Brain pericyte (primary cell): ENCODE results near the gene COL11A1.

Experiments used
- DNase-seq: peaks from one replicate; pipeline ENCODE4 v3.0.0-alpha.2; 2012; ENCODE audit warnings: low read depth, low spot score

COL11A1 gene

GRCh38 chr1:102901996-102902395 lies 206.3 kb downstream of the COL11A1 start:
- no peak for DNase-seq

- no peak for DNase-seq
These were observed 208.4 kb downstream of the COL11A1 start for GRCh38 chr1:102899935-102900334.

- no peak for DNase-seq
These were observed 210.8 kb downstream of the COL11A1 start for GRCh38 chr1:102897557-102897956.

- DNase-seq, result no peak
These were observed 211.6 kb downstream of the COL11A1 start for GRCh38 chr1:102896771-102897170.

GRCh38 chr1:102896286-102896685 lies 212.0 kb downstream of the COL11A1 start:
- no peak for DNase-seq

- no peak for DNase-seq
These were observed 216.3 kb downstream of the COL11A1 start for GRCh38 chr1:102891868-102892625.

- no peak for DNase-seq
These were observed 221.7 kb downstream of the COL11A1 start for GRCh38 chr1:102886638-102887037.

GRCh38 chr1:102884238-102884637 lies 224.1 kb downstream of the COL11A1 start:
- DNase-seq, result no peak

- no peak for DNase-seq
These were observed 228.8 kb downstream of the COL11A1 start for GRCh38 chr1:102879439-102879993.

GRCh38 chr1:102875756-102876155 lies 232.6 kb downstream of the COL11A1 start:
- DNase-seq, result no peak

GRCh38 chr1:102872526-102872925 lies 235.8 kb downstream of the COL11A1 start:
- no peak for DNase-seq

- DNase-seq, result no peak
These were observed 236.2 kb downstream of the COL11A1 start for GRCh38 chr1:102872097-102872496.

GRCh38 chr1:102863704-102864103 lies 244.6 kb downstream of the COL11A1 start:
- DNase-seq, result no peak

- DNase-seq, result no peak
These were observed 247.1 kb downstream of the COL11A1 start for GRCh38 chr1:102861247-102861646.

GRCh38 chr1:102858695-102859094 lies 249.6 kb downstream of the COL11A1 start:
- DNase-seq, result no peak

- no peak for DNase-seq
These were observed 251.1 kb downstream of the COL11A1 start for GRCh38 chr1:102857251-102857650.

GRCh38 chr1:102853701-102854187 lies 254.6 kb downstream of the COL11A1 start:
- DNase-seq, result no peak

- DNase-seq, result no peak
These were observed 255.2 kb downstream of the COL11A1 start for GRCh38 chr1:102853136-102853535.

- no peak for DNase-seq
These were observed 255.7 kb downstream of the COL11A1 start for GRCh38 chr1:102852613-102853012.

GRCh38 chr1:102851616-102852015 lies 256.7 kb downstream of the COL11A1 start:
- DNase-seq, result no peak

GRCh38 chr1:102842606-102843005 lies 265.7 kb downstream of the COL11A1 start:
- no peak for DNase-seq

GRCh38 chr1:102840741-102841140 lies 267.6 kb downstream of the COL11A1 start:
- no peak for DNase-seq

- DNase-seq, result no peak
These were observed 270.3 kb downstream of the COL11A1 start for GRCh38 chr1:102838016-102838415.
